ENCODE measurements around the gene MAZ.

Gene MAZ

GRCh38 chr16:29805232-29806098 lies 864 bp upstream of the MAZ start:
- H3K9me3 ChIP-seq (replicated peaks; ENCODE audit: low read length): no peaks in the 10 kb centered on the region
- H3K4me3 ChIP-seq (ENCODE audit: low read length): peak overlapping the region; percentile 78
- H3K4me1 ChIP-seq (ENCODE audit: control insufficient read depth, insufficient read depth, low read length): peaks cover 39% of the 10 kb centered on the region
- H3K36me3 ChIP-seq (ENCODE audit: insufficient read depth, low read length): peaks cover 41% of the 10 kb centered on the region
- H3K27me3 ChIP-seq (ENCODE audit: control insufficient read depth, insufficient read depth, low read length): no peaks in the 10 kb centered on the region
- peak overlapping the region; percentile 99 for H3K4me2 ChIP-seq (ENCODE audit: low read length)
- H3K9ac ChIP-seq (ENCODE audit: low read depth, low read length): peak overlapping the region; percentile 89

GRCh38 chr16:29806641-29807425 lies 504 bp downstream of the MAZ start:
- Histone ChIP-seq H3K4me1 (ENCODE audit: control insufficient read depth, insufficient read depth, low read length) (peaks cover 51% of the 10 kb centered on the region), H3K4me2 (ENCODE audit: low read length) (peak overlapping the region; percentile 89), H3K4me3 (ENCODE audit: low read length) (peak overlapping the region; percentile 77), H3K27me3 (ENCODE audit: control insufficient read depth, insufficient read depth, low read length) (no peaks in the 10 kb centered on the region), H3K9me3 (replicated peaks; ENCODE audit: low read length) (no peaks in the 10 kb centered on the region), H3K36me3 (ENCODE audit: insufficient read depth, low read length) (peaks cover 35% of the 10 kb centered on the region), H3K9ac (ENCODE audit: low read depth, low read length) (peak overlapping the region; percentile 77)

GRCh38 chr16:29807426-29808218 lies 1.3 kb downstream of the MAZ start:
- Histone ChIP-seq H3K9ac (ENCODE audit: low read depth, low read length) (peak overlapping the region; percentile 77), H3K4me2 (ENCODE audit: low read length) (peak overlapping the region; percentile 89), H3K36me3 (ENCODE audit: insufficient read depth, low read length) (peaks cover 29% of the 10 kb centered on the region), H3K4me3 (ENCODE audit: low read length) (peak overlapping the region; percentile 77), H3K4me1 (ENCODE audit: control insufficient read depth, insufficient read depth, low read length) (peaks cover 56% of the 10 kb centered on the region), H3K9me3 (replicated peaks; ENCODE audit: low read length) (no peaks in the 10 kb centered on the region), H3K27me3 (ENCODE audit: control insufficient read depth, insufficient read depth, low read length) (no peaks in the 10 kb centered on the region)

- Histone ChIP-seq H3K36me3 (ENCODE audit: insufficient read depth, low read length) (peaks cover 22% of the 10 kb centered on the region), H3K4me3 (ENCODE audit: low read length) (peak overlapping the region; percentile 77), H3K4me2 (ENCODE audit: low read length) (peak overlapping the region; percentile 89), H3K4me1 (ENCODE audit: control insufficient read depth, insufficient read depth, low read length) (peaks cover 59% of the 10 kb centered on the region), H3K27me3 (ENCODE audit: control insufficient read depth, insufficient read depth, low read length) (no peaks in the 10 kb centered on the region), H3K9me3 (replicated peaks; ENCODE audit: low read length) (no peaks in the 10 kb centered on the region), H3K9ac (ENCODE audit: low read depth, low read length) (peak overlapping the region; percentile 77)
These were observed 2.0 kb downstream of the MAZ start for GRCh38 chr16:29808219-29808900.

GRCh38 chr16:29809031-29809747 lies 2.9 kb downstream of the MAZ start:
- peak overlapping the region; percentile 77 for H3K9ac ChIP-seq (ENCODE audit: low read depth, low read length)
- no peaks in the 10 kb centered on the region for H3K9me3 ChIP-seq (replicated peaks; ENCODE audit: low read length)
- H3K4me3 ChIP-seq (ENCODE audit: low read length): peak overlapping the region; percentile 77
- peaks cover 21% of the 10 kb centered on the region for H3K36me3 ChIP-seq (ENCODE audit: insufficient read depth, low read length)
- H3K27me3 ChIP-seq (ENCODE audit: control insufficient read depth, insufficient read depth, low read length): no peaks in the 10 kb centered on the region
- peak overlapping the region; percentile 89 for H3K4me2 ChIP-seq (ENCODE audit: low read length)
- peaks cover 54% of the 10 kb centered on the region for H3K4me1 ChIP-seq (ENCODE audit: control insufficient read depth, insufficient read depth, low read length)

GRCh38 chr16:29809850-29810698 lies 3.7 kb downstream of the MAZ start:
- peak overlapping the region; percentile 33 for H3K9ac ChIP-seq (ENCODE audit: low read depth, low read length)
- peaks cover 48% of the 10 kb centered on the region for H3K4me1 ChIP-seq (ENCODE audit: control insufficient read depth, insufficient read depth, low read length)
- H3K27me3 ChIP-seq (ENCODE audit: control insufficient read depth, insufficient read depth, low read length): no peaks in the 10 kb centered on the region
- H3K4me3 ChIP-seq (ENCODE audit: low read length): no peak overlapping the region
- peak overlapping the region; percentile 94 for H3K4me2 ChIP-seq (ENCODE audit: low read length)
- H3K36me3 ChIP-seq (ENCODE audit: insufficient read depth, low read length): peaks cover 21% of the 10 kb centered on the region
- H3K9me3 ChIP-seq (replicated peaks; ENCODE audit: low read length): no peaks in the 10 kb centered on the region

- H3K9ac ChIP-seq (ENCODE audit: low read depth, low read length): peak overlapping the region; percentile 33
- H3K4me2 ChIP-seq (ENCODE audit: low read length): peak overlapping the region; percentile 94
- H3K4me3 ChIP-seq (ENCODE audit: low read length): no peak overlapping the region
- no peaks in the 10 kb centered on the region for H3K9me3 ChIP-seq (replicated peaks; ENCODE audit: low read length)
- peaks cover 21% of the 10 kb centered on the region for H3K36me3 ChIP-seq (ENCODE audit: insufficient read depth, low read length)
- peaks cover 51% of the 10 kb centered on the region for H3K4me1 ChIP-seq (ENCODE audit: control insufficient read depth, insufficient read depth, low read length)
- no peaks in the 10 kb centered on the region for H3K27me3 ChIP-seq (ENCODE audit: control insufficient read depth, insufficient read depth, low read length)
These were observed 4.4 kb downstream of the MAZ start for GRCh38 chr16:29810699-29811169.

GRCh38 chr16:29811170-29811895 lies 5.0 kb downstream of the MAZ start:
- peak overlapping the region; percentile 42 for H3K9ac ChIP-seq (ENCODE audit: low read depth, low read length)

GRCh38 chr16:29811896-29812665 lies 5.8 kb downstream of the MAZ start, which contains the start of gene PRRT2:
PRRT2 (plus strand) TSS chr16:29812193; CDS start chr16:29813055, 862 bp downstream.
- Histone ChIP-seq H3K4me3 (ENCODE audit: low read length) (peak within 1 kb of the TSS; percentile 65), H3K9ac (ENCODE audit: low read depth, low read length) (peak within 1 kb of the TSS; percentile 42), H3K4me1 (ENCODE audit: control insufficient read depth, insufficient read depth, low read length) (peaks cover 55% of the 10 kb centered on the region)

More at GRCh38 chr16:29811170-29811895, 5.0 kb downstream of the MAZ start:
- Histone ChIP-seq H3K27me3 (ENCODE audit: control insufficient read depth, insufficient read depth, low read length) (no peaks in the 10 kb centered on the region), H3K4me3 (ENCODE audit: low read length) (peak overlapping the region; percentile 65), H3K4me1 (ENCODE audit: control insufficient read depth, insufficient read depth, low read length) (peaks cover 51% of the 10 kb centered on the region), H3K9me3 (replicated peaks; ENCODE audit: low read length) (no peaks in the 10 kb centered on the region), H3K4me2 (ENCODE audit: low read length) (peak overlapping the region; percentile 94), H3K36me3 (ENCODE audit: insufficient read depth, low read length) (peaks cover 21% of the 10 kb centered on the region)

More at GRCh38 chr16:29811896-29812665, 5.8 kb downstream of the MAZ start, which contains the start of gene PRRT2:
- Histone ChIP-seq H3K4me2 (ENCODE audit: low read length) (peak within 1 kb of the TSS; percentile 94), H3K27me3 (ENCODE audit: control insufficient read depth, insufficient read depth, low read length) (no peaks in the 10 kb centered on the region), H3K36me3 (ENCODE audit: insufficient read depth, low read length) (peaks cover 21% of the 10 kb centered on the region), H3K9me3 (replicated peaks; ENCODE audit: low read length) (no peaks in the 10 kb centered on the region)
